ENCODE results near the gene COMMD4.
A peak's percentile ranks its signal among the peaks of the same experiment; 100 is the strongest.
"Not testable (repeated sequence)": the region's sequence is repeated elsewhere in the genome, so short reads cannot be mapped to it uniquely, and the experiment has no call there.

Gene COMMD4

DNA sequence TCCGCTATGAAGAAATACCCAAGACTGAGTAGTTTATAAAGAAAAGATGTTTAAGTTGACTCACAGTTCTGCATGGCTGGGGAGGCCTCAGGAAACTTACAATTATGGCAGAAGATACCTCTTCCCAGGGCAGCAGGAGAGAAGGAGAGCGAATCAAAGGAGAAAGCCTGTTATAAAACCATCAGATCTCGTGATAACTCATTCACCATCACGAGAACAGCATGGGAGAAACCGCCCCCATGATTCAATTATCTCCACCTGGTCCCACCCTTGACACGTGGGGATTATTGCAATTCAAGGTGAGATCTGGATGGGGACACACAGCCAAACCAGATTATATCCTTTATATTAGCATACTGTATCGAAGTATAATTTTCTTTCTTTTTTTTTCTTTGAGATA, 3.8 kb upstream of the COMMD4 start:
- DNase-seq (ENCODE audit: low read depth in 2 of 2), result not testable (repeated sequence)

DNA sequence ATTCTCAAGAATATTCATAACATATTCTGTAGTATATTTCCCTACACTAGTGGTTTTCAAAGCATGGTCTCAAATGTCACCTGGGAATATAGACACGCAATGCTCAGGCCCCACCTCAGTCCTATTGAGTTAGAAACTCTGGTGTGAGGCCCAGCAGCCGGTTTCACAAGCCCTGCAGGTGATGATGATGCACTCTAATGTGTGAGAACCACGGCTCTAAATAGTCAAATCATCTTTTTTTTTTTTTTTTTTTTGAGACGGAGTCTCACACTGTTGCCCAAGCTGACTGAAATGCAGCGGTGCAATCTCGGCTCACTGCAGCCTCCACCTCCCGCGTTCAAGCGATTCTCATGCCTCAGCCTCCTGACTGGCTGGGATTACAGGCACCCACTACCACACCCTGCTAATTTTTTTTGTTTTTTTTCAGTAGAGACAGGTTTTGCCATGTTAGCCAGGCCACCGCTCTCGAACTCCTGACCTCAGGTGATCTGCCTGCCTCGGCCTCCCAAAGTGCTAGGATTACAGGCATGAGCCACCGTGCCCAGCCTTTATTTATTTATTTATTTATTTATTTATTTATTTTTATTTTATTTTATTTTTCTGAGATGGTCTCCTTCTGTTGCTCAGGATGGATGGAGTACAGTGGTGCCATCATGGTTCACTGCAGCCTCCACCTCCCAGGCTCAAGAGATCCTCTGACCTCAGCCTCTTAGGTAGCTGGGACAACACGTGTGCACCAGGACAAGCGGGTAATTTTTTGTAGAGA, 2.0 kb upstream of the COMMD4 start:
- DNase-seq (ENCODE audit: low read depth in 2 of 2), result not testable (repeated sequence)

DNA sequence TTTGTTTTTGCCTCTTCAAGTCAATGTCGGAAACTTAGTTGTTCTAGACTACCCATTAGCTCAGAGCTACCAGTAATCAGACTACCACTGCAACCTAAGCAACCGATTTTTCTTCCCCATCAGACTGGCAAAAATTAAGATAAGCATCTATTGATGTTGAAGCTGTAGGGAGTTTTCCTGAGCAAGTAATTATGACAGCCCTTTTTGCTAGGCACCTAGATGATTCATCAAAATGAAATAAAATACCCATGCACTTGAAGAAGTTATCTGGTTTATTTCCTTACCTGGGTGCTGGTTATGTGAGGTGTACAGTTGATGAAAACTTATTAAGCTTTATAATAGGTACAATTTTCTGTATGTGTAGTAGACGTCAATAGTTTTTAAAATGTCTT, 554 bp upstream of the COMMD4 start:
- DNase-seq (ENCODE audit: low read depth in 2 of 2), result no peak

DNA sequence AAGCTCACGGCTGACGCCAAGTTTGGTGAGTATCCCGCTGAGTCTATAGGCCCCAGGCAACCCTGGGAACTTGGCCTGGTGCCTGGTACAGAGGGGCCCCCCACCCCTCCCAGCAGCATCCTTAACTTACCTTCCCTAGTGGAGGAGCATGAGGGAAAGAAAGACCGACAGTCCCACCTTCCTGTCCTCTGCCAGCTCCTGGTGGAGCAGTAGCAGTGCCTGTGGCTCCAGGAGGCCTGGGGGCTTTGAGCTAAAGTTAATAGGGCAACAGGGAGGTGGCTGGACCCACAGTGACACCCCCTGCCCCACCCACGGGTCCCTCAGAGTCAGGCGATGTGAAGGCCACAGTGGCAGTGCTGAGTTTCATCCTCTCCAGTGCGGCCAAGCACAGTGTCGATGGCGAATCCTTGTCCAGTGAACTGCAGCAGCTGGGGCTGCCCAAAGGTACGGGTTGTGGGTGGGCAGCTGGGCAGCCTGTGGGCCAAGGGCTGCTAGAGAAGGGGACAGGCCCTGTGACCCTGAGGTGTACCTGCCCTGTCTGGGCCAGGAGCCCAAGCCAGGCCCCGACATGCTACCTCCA, 2.9 kb downstream of the COMMD4 start:
- DNase-seq (ENCODE audit: low read depth in 2 of 2), result no peak

DNA sequence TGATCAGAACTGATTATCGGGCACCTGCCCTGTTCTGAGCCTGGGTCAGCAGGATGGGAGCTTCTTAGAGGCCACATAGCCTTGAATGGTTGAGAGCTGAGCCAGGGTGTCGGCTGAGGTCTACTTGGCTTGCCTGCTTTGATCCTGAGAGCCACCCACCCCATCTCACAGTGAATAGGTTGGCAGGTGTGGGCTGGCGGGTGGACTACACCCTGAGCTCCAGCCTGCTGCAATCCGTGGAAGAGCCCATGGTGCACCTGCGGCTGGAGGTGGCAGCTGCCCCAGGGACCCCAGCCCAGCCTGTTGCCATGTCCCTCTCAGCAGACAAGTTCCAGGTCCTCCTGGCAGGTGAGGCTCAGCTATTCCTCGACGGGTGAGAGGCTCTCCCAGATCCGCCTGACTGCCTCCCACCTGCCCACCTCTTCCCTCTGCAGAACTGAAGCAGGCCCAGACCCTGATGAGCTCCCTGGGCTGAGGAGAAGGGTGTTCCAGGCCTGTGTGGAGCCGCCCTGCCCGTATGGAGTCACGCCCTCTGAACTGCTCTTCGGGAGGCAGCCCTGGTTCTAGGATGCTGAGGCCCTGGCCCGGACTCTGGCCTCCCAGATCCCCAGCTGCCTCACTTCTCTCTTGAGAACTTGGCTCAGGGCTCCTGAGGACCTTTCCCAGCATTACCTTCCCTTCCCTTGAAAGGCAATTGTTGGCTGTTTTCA, 3.8 kb downstream of the COMMD4 start:
- DNase-seq (ENCODE audit: low read depth in 2 of 2), result no peak

DNA sequence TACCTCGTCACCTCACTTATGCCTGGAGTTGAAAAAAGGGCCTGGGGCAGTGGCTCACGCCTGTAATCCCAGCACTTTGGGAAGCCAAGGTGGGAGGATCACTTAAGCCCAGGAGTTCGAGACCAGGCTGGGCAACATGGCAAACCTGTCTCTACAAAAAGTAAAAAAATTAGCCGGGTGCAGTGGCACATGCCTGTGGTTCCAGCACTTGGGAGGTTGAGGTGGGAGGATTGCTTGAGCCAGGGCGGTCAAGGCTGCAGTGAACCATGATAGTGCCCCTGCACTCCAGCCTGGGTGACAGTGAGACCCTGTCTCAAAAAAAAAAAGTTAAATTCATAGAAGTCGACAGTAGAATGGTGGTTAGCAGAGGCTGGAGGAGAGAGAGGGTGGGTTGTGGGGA, 6.4 kb downstream of the COMMD4 start:
- DNase-seq (ENCODE audit: low read depth in 2 of 2), result no peak

DNA sequence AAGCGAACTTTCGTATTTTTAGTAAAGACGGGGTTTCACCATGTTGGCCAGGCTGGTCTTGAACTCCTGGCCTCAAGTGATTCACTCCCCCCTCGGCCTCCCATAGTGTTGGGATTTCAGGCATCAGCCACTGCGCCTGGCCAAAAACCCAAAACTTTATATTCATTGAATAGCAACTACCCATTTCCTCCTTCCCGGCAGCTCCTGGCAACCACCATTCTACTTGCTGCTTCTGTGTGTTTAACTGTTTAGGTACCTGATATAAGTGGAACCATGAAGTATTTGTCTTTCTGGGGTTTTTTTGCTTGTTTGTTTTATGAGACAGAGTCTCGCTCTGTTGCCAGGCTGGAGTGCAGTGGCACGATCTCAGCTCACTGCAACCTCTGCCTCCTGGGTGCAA, 8.1 kb downstream of the COMMD4 start:
- not testable (repeated sequence) for DNase-seq (ENCODE audit: low read depth in 2 of 2)

DNA sequence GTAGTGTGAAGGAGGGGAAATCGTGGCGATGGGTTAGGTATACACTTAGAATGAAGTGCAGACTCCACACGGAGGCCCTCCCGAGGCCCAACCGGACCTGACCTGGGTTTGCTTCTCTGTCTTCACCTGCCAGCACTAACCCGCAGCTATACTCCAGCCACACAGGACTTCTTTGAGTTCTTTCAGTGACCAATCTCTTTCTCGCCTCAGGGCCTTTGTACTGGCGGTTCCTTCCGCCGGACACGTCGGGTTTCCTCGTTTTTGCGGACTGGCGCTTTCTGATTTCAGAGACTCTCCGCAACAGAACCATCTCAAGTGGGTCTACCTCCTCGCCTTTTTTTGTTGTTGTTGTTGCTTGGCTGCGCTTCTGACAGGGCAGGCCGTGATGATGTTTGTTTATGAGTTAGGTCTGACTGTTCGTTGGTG, 10.9 kb downstream of the COMMD4 start, which contains the start of gene NEIL1:
TSS of gene NEIL1 (plus strand) at position 244 of the 426 bp plus-strand sequence. CDS start 1,867 bp downstream, outside the sequence.
- no peak for DNase-seq (ENCODE audit: low read depth in 2 of 2)

DNA sequence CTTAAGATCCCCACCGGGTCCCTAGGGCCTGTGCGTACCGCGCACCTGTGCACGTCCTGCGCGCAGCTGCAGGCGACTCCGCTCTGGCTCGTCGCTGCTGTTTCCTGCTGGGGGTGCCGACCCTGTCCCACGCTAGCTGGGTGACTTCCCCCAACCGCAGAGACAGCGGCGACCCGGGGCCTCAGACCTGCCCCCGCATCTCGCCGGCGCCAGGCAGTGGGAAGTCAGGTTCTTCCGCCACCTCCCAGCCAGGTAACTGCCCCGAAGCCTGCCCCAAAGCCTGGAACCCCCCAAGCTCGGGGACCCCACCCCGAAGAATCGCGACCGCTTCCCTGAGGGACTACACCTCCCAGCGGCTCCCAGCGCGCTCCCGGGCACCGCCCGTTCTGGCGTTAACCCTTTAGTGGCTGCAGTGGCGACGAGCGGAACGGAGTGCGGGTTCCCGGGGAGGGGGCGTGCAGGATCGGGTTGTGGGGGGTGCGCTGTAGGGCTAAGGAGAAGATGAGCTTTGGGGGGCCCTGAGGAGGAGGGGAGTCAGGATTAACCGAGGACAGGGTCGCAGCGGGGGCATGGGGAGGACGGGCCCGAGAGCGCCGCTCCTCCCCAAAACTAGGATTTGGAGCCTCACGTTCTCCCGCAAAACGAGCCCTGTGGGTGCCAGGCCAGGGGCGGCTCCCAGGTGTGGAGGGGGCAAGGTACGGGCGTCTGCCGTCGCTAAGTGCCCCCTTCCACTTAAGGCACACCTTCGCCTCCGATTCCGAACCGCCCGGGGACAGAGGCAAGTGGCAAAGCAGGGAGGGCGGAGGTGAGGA, 11.6 kb downstream of the COMMD4 start:
- peak; percentile 27 to 29 for DNase-seq (ENCODE audit: low read depth in 2 of 2)

DNA sequence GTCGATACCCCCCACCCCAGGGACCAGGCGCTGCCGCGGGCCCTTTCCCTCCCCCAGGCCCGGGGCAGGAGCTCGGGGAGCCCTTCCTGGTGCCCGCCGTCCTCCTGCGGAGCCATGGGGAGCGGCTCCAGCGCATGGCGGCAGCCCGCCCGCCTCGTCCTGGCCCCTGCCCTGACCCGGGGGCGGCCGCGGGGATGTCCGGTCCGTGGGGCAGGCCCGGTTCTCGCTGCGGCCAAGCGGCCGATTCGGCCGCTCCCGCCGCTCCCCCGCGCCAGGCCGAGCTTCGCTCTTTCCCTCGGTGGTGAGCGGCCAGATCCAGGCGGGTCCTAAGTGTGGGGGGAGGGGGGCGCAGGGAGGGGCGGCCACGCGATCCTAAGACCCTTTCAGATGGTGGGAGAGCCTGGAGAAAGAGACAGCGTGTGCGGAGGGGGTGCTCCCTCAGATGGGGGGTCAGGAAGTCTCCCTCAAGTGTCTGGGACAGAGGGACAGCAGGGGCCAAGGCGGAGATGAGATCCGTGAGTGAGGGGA, 12.2 kb downstream of the COMMD4 start:
- no peak for DNase-seq (ENCODE audit: low read depth in 2 of 2)

DNA sequence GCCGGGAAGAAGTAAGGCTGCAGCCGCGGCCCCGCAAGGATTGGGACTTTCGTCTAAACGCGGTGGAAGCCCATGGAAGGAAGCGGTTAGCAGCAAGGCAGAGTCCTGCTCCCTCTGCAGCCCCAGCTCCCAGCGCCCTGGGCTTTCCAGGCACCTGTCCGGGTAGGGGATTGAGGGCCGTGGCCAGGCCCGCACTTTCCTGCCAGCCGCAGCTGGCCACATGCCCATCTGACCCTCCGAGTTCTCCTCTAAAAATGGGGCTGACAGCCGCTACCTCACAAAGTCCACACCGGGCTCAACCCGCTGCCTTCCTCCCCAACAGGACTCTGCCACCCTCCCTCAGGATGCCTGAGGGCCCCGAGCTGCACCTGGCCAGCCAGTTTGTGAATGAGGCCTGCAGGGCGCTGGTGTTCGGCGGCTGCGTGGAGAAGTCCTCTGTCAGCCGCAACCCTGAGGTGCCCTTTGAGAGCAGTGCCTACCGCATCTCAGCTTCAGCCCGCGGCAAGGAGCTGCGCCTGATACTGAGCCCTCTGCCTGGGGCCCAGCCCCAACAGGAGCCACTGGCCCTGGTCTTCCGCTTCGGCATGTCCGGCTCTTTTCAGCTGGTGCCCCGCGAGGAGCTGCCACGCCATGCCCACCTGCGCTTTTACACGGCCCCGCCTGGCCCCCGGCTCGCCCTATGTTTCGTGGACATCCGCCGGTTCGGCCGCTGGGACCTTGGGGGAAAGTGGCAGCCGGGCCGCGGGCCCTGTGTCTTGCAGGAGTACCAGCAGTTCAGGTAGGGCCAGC, 12.9 kb downstream of the COMMD4 start:
- no peak for DNase-seq (ENCODE audit: low read depth in 2 of 2)

DNA sequence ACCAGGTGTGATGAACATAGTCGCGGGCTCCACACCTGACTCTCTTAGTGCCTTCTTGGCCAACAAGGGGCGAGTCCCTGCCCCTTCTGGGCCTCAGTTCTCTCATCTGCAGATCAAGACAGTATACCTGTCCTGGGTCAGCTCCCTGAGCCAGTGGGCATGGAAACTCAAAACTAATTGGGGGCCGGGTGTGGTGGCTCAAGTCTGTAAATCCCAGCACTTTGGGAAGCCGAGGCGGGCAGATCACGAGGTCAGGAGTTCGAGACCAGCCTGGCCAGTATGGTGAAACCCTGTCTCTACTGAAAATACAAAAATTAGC, 13.4 kb downstream of the COMMD4 start:
- not testable (repeated sequence) for DNase-seq (ENCODE audit: low read depth in 2 of 2)

DNA sequence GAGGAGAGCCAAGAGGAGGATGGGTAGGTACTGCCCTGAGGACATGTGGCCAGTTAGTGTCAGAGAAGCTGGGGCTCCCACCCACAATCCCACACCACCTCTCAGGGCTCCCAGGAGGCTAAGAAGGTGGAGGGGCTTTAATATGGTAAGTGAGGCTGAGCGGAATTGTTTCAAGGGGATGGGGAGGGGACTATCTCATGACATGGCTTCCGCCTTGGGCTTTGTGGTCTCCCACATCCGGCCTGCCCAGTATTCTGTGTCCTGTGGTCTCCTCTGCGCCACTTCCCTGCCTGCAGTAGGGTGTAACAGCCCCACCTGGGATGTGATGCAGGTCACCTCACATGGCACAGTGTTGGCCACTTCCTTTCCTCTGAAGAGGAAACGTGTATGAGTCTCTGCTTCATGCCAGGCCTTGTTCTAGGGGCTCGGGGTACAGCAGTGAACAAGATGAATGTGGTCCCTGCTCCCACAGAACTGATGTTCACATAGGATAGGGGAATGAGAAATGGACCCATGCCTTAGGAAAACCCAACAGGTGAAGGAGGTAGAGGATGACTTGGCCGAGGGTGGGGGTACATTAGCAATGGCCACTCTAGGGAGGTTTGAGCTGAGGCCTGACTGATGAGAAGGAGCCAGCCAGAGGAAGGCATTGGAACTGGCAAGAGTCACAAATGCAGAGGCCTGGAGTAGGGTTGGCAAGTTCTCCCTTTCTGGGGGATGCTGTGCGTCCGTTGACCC, 14.2 kb downstream of the COMMD4 start:
- peak; percentile 68 to 70 for DNase-seq (ENCODE audit: low read depth in 2 of 2)

DNA sequence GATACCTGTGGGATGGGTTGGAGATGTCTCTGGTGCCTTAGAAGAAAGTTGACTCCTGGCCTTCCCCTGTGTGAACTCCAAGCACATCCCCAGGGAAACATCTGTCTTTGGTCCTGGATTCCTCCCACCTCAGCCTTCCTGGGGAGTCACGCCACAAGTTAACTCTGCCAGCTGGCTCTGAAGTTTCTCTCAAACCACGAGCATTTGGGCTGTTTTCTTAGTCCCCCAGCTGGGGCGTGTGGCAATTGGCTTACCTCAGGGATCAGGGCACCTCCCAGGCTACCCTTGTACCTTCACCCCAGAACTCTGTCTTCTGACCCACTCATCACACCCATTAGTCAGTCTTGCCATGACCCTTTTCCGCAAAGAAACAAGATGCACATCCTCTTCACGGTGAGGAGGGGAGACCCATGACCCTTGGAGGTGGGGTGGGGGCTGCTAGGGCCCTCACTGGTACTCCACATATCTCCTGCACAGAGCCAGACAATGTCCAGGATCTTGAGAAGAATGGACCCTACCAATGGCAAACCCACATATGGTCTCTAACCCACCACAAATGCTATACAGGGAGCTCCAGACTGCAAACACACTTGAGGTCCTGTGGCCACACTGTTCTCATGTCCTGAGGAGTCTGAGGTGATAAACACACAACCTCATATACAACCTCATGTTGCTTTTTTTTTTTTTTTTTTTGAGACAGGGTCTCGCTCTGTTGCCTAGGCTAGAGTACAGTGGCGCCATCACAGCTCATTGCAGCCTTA, 14.9 kb downstream of the COMMD4 start:
- no peak for DNase-seq (ENCODE audit: low read depth in 2 of 2)

DNA sequence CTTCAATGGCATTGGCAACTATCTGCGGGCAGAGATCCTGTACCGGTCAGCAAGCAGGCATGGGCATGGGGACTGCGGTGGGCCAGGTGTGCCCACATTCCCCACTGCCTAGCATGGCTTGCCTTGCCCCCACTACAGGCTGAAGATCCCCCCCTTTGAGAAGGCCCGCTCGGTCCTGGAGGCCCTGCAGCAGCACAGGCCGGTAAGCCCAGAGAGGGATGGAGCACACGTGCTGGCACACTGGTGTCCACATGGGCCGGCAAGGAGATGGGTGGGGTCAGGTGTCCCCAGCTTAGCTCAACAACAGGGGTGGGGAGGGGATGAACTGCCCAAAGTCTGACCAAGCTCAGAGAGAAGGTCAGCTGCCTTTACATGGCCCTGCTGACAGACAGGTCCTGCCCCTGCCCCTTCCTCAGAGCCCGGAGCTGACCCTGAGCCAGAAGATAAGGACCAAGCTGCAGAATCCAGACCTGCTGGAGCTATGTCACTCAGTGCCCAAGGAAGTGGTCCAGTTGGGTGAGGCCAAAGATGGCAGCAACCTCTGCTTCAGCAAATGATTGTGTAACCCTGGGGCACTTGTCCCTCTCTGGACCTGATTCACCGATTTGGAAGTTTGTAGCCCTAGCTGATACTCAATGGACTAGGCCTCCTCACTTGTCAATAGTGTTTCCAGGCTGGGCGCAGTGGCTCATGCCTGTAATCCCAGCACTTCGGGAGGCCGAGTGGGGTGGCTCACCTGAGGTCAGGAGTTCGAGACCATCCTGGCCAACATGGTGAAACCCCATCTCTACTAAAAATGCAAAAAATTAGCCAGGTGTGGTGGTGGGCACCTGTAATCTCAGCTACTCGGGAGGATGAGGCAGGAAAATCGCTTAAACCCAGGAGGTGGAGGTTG, 16.6 kb downstream of the COMMD4 start:
- DNase-seq (ENCODE audit: low read depth in 2 of 2), result no peak

DNA sequence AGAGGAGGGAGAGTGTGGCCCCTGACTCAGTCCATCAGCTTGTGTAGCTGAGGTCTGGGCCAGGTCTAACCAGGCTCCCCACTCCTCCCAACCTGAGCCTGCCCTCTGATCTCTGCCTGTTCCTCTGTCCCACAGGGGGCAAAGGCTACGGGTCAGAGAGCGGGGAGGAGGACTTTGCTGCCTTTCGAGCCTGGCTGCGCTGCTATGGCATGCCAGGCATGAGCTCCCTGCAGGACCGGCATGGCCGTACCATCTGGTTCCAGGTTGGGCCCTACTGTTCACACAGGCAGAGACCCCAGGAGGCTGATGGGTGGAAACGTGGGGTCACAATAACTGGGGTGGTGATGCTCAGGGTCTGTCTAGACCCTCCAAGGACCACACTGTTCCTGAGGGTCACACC, 17.7 kb downstream of the COMMD4 start:
- no peak for DNase-seq (ENCODE audit: low read depth in 2 of 2)

DNA sequence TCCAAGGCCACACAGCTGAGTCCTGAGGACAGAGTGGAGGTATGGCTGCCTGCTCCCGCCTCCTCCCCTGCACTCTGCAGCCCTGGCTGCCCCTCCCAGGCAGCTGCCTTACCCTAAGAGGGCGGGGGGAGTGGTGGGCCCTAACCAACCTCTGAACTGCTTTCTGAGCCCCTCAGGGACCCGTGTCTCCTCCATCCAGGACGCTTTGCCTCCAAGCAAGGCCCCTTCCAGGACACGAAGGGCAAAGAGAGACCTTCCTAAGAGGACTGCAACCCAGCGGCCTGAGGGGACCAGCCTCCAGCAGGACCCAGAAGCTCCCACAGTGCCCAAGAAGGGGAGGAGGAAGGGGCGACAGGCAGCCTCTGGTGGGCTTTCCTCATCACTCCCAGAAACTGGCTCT, 18.6 kb downstream of the COMMD4 start:
- DNase-seq (ENCODE audit: low read depth in 2 of 2), result no peak

DNA sequence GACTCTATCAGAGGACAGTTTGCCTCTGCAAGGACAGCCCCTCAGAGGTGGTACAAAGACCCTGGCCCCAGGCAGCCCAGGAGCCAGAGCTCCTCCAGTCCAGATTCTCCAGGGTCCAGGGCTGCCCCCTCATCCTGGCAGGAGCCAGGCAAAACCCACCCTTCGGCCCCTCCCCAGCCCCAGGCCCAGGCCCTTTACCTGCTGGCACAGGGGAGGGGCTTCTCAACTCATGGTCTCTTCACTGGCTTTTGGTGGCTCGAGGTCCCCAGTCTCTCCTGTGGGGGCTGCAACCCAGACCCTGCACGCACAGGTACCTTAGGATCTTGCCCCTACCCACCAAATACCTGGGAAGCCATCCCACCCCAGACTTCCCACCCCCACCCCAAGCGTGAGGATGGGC, 19.5 kb downstream of the COMMD4 start:
- DNase-seq (ENCODE audit: low read depth in 2 of 2), result no peak

DNA sequence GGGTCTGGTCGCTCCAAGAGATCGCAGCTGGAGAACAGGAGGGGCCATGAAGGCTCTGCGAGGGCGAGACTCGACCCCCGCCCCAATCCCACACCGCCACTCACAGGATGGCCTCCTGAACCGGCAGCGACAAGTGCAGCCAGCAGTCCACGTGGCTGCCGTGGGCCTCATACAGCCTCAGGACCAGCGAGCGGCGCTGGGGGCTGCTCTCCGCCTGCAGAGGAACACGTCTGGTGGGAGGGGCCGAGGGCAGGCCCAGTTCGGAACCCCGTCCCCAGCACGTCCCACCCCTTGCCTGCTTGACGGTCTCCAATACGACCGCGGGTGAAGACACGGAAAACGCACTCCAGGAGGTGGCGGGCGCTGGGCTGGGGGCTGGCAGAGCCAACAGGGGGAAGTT, 20.1 kb downstream of the COMMD4 start:
- no peak for DNase-seq (ENCODE audit: low read depth in 2 of 2)

Data from stimulated activated CD8-positive, alpha-beta memory T cell treated with anti-CD3 and anti-CD28 coated beads, Interleukin-15, amount 100 ng/mL, for 48 hours (primary cell).